ENCODE results near the gene TRDMT1.

DNA sequence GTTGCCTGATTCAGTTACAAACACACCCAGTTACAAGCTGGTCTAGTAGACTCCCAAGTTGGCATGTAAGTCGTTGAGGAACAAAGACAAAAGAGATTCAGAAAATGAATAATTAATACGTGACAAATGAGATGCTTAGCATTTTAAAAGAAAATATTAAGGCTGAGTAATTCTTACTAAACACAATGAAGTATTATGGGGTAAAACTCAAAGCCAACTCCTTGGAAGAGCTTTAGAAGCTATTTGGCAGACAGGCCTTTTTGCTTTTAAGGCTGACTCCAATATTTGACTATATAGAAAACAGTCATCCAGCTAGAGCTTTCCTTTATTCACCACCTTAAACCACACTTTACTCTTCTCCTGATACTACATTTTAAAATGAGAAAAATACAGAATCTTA, 5.4 kb downstream of the TRDMT1 start:
- TF ChIP-seq, protein P1, sequence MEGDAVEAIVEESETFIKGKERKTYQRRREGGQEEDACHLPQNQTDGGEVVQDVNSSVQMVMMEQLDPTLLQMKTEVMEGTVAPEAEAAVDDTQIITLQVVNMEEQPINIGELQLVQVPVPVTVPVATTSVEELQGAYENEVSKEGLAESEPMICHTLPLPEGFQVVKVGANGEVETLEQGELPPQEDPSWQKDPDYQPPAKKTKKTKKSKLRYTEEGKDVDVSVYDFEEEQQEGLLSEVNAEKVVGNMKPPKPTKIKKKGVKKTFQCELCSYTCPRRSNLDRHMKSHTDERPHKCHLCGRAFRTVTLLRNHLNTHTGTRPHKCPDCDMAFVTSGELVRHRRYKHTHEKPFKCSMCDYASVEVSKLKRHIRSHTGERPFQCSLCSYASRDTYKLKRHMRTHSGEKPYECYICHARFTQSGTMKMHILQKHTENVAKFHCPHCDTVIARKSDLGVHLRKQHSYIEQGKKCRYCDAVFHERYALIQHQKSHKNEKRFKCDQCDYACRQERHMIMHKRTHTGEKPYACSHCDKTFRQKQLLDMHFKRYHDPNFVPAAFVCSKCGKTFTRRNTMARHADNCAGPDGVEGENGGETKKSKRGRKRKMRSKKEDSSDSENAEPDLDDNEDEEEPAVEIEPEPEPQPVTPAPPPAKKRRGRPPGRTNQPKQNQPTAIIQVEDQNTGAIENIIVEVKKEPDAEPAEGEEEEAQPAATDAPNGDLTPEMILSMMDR (conservative IDR thresholded peaks at IDR 0.05 in 1 of 2, IDR thresholded peaks at IDR 0.05 in 1 of 2; ENCODE audit: low read depth in 1 of 2, low read length in 2 of 2) = no peak
- TF ChIP-seq EZH2 (IDR thresholded peaks at IDR 0.05; ENCODE audit: low read length, missing control alignments) = no peak
